ENCODE results near the gene TEX22.

TEX22 gene

GRCh38 chr14:105398726-105399465, 558 bp downstream of the TEX22 start:
- DNase-seq (ENCODE audit: low read depth in 3 of 3): peak in 1 of 3 donors; percentile 50

DNA sequence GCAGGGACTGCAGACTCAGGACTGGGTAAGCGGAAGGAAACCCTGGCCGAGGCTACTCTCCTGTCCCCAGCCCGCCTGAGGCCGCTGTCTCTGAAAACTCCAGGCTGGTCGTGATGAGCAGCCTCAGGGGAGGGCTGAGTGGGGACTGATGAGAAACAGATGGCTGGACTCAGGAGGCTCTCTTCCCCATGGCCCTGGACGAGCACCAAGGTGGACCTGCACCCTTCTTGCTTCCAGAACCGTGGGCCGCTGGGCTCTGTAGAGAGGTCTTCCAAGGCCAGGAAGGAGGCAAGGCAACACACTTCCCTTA, 1.1 kb downstream of the TEX22 start:
- no peak for DNase-seq (ENCODE audit: low read depth in 3 of 3)

DNA sequence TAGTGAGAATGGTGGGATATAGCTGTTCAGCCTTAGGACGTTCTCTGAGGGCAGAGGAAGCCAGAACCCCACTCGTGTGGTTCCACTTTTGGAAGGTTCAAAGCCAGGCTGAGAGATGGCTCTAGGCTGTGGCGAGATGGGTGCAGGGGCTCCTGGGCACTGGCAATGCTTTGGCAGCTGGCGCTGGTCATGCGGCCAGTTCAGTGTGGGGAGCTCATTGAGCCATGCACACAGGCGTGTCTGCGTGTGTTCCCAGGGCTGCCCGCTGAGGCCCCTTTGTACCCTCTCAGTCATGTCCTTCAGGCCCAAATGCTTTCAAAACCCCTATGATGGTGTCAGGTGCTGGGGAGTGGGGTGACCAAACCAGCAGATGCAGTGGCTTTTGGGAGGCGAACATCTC, 1.7 kb downstream of the TEX22 start:
- DNase-seq (ENCODE audit: low read depth in 3 of 3): no peak

- DNase-seq (ENCODE audit: low read depth in 3 of 3): no peak
These were observed 3.4 kb downstream of the TEX22 start for GRCh38 chr14:105401699-105402098.

GRCh38 chr14:105408592-105408991, 10.3 kb downstream of the TEX22 start:
- no peak for DNase-seq (ENCODE audit: low read depth in 3 of 3)

DNA sequence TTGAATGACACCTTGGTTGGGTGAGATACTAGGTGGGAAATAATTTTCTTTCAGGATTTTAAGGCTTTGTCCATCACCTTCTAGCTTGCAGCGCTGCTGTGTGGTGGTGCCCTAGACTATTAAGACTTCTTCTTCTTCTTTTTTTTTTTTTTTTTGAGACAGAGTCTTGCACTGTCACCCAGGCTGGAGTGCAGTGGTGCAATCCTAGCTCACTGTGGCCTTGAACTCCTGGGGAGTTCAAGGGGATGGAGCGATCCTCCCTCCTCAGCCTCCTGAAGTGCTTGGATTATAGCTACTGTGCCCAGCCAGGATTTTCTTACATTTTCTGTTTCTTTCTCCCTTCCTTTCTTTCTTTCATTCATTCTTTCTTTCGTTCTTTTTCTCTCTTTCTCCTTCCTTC, 11.0 kb downstream of the TEX22 start:
- no peak for DNase-seq (ENCODE audit: low read depth in 3 of 3)

DNA sequence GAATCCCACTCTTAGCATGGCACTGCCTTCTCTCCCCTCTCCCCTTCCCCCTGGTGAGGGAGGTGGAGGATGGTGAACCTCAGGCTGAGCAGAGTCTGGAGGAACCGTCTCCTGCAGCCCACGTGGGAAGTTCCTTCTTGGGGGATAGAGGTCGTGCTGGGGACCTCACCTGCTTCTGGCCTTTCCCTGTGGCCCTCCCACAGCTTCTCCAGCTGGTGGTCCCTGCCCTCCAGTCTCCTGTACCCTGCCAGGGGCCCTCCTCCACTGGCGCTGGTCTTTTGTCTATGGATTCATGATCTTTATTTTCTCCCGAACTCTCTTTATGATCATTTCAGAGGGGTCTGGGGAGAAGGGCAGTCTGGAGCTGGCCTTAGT, 12.3 kb downstream of the TEX22 start:
- no peak for DNase-seq (ENCODE audit: low read depth in 3 of 3)

DNA sequence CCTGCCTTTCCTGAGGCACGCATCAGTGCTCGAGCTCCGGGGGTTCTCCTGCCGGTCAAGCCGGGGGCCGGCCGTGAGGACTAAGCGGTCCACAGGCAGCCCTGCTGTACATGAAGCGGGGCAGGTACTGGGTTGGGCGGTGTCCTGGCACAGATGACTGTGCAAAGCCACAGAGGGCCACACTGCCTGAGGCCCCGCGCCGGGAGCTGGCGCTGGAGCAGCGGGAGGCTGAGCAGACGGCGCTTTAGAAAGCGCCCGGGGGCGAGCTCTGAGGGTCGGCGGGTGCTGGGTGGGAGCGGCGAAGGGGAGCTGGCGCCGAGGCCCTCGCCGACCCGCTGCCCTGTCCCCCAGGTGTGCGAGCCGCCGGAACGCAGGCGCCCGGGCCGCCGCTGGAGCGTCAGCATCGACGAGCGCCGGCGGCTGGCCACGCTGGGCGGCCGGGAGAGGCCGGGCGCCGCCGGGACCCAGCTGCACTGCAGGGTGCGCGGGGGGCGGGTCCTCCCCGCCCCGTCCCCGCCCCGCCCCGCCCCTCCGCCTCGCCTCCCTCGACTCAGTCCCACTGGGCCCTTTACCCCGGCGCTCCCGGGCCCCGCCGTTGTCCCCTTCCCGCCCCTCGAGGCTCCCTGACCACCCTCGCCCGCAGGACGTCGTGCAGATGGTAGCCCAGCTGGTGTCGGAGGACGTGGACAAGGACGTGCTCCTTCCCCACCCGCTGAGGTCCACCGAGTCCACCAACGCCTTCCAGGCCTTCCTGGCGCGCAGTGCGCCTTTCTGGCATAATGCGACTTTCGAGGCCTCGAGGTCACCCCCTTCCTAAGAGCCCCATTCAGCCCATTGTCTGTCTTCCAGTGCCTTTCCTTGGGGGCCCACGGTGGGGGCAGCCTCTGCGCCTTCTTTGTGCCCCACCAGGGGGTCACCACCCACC, 12.9 kb downstream of the TEX22 start:
- DNase-seq (ENCODE audit: low read depth in 3 of 3): no peak

- no peak for DNase-seq (ENCODE audit: low read depth in 3 of 3)
These were observed 13.8 kb downstream of the TEX22 start for GRCh38 chr14:105411985-105412770.

DNA sequence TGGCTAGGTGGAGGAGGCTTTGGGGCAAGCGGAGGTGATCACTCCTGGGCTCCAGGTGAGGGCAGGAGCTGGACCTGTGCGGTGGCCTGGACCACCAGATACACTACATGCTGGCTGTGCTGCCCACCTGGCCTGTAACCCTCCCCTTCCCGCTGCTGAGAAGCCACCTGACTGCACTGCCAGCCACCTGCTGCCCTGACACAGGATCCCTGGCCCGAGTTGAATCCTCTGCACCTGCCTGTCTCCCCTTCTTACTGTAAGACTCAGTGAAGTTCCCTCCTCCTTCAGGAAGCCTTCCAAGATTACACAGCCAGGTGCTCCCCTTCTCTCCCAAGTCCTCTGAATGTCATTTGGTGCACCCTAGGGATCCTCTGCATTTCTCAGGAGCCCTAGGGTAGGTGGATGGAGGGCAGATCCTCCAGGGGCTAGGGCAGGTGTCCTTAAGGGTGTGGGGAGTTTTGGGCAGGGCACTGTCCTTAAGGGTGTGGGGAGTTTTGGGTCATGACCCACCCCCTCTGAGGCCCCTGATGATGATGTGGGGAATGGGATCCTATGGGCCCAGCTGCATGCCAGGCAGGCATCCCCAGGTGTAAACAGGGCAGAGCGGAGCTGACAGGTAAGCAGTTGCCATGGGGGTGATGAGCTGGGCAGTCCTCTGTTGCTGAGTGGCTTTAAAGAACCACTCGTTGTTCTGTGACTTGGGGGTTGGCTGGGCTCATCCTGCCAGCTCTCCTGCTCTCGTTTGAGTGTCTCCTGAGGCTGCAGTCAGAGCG, 14.6 kb downstream of the TEX22 start:
- DNase-seq (ENCODE audit: low read depth in 3 of 3): no peak

GRCh38 chr14:105413544-105413886, 15.2 kb downstream of the TEX22 start:
- no peak for DNase-seq (ENCODE audit: low read depth in 3 of 3)

GRCh38 chr14:105414456-105415371, 16.4 kb downstream of the TEX22 start:
- DNase-seq (ENCODE audit: low read depth in 3 of 3): peak; percentile 35 to 65 (median 64)

DNA sequence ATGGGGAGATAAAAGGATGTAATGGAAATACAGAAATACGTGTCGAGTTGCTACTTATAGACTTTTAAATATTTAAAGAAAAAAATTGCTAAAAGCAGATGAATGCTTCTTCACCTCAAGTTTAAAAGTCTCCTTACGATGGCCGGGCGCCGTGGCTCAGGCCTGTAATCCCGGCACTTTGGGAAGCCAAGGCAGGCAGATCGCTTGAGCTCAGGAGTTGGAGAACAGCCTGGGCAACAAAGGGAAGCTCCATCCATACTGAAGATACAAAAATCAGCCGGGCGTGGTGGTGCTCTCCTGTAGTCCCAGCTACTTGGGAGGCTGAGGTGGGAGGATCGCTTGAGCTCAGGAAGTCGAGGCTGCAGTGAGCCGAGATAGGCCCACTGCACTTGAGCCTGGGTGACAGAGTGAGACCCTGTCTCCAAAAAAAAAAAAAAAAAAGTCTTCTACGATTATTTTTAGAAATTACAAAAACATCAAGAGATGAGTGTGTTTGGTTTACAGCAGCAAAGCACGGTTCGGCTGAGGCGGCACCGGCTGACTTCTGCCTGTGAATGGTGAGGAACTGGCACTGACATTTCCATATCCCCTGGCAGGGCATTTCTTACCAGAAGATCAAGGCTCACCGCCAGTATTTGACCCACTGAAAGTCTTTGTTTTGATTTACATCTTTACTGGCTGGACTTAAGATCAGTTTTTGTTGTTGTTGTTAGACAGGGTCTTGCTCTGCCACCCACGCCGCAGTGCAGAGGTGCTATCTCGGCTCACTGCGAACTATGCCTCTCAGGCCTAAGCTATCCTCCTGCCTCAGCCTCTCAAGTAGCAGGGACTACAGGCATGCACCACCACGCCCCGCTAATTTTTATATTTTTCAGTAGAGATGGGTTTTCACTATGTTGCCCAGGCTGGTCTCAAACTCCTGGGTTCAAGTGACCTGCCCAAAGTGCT, 17.4 kb downstream of the TEX22 start:
- no peak for DNase-seq (ENCODE audit: low read depth in 3 of 3)

DNA sequence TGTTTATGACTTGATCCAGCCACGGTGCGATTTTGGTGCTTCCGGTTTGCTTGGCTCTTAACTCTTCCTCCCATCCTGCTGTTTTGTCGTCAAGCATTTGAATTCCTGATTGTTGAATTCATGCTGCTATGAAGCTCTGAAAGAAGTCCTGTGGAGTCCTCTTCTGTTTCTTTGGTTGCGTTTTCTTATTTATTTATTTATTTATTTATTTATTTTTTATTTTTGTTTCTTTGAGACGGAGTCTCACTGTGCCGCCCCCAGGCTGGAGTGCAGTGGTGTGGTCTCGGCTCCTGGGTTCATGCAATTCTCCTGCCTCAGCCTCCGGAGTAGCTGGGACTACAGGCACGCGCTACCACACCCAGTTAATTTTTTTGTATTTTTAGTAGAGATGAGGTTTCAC, 18.3 kb downstream of the TEX22 start:
- no peak for DNase-seq (ENCODE audit: low read depth in 3 of 3)

GRCh38 chr14:105417690-105418121, 19.4 kb downstream of the TEX22 start:
- no peak for DNase-seq (ENCODE audit: low read depth in 3 of 3)

- DNase-seq (ENCODE audit: low read depth in 3 of 3): no peak
These were observed 20.2 kb downstream of the TEX22 start for GRCh38 chr14:105418269-105419194.

GRCh38 chr14:105419195-105420091, 21.1 kb downstream of the TEX22 start, which contains the start of gene MTA1:
MTA1 (plus strand) TSS chr14:105419827; CDS start chr14:105420036, 209 bp downstream.
- DNase-seq (ENCODE audit: low read depth in 3 of 3): peak in 2 of 3 donors; percentile 22 to 44
